Inflammatory macrophage (primary cell): ENCODE results near the gene MAPK8.

Experiments used
- DNase-seq, 2 donors: peaks; one replicate each; pipeline ENCODE4 v3.0.0-alpha.2; 2020 to 2022

MAPK8 gene

DNA sequence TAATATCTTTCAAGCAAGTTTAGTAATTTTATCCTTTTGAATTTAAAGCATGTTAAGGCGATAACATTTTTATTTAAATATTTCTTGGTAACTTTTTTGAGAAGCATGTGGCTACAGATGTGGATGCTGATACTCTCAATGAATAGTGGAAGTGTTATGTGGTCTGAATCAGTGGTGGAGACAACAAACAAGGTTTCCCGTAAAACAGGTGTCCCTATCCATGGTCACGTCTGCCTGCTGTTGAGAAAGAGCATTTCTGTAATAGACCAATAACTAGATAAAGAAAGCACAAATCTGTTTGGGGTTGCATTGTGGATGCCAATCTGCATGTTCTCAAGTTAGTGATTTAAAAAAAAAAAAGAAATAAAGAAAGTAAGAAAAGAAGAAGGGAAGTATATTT, 13.9 kb upstream of the MAPK8 start:
- no peak for DNase-seq

DNA sequence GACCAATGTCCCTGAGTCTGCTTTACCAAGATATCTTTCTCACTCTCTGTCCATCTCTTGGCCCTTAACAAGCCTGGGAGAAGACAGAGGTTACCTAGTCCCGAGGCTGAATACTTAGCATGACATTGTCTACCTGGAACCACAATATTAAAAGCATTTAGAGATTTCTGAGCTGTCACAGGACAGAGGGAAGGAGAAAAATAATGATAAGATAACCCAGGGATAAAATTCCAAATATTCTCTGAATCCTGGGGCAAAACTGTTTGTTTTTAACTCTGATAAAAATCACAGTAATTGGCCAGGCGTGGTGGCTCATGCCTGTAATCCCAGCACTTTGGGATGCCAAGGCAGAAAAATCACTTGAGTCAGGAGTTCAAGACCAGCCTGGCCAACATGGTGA, 12.0 kb upstream of the MAPK8 start:
- DNase-seq: no peak

DNA sequence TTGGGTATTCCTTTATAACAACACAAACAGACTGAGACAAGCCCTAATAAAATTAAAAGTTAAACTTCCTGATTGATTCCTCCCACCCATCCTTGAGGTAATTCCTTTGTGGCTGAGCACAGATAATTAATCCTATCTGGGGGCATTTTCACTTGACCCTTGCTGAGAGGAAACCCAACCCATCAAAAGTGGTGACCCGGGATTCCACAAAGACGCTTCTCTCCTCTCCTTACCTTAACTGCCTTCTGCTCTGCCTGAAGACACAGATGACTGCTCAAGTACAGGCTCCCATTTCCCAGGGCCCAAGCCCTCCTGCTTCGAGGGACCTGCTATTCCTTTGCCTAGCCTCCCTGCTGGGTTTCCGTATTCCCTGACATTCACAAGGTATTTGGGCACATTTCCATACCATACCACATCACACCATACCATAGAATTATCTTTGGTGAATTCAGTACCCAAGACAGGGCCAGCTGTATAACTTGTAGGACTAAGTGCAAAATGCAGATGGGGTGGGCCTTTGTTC, 9.8 kb upstream of the MAPK8 start:
- no peak for DNase-seq

DNA sequence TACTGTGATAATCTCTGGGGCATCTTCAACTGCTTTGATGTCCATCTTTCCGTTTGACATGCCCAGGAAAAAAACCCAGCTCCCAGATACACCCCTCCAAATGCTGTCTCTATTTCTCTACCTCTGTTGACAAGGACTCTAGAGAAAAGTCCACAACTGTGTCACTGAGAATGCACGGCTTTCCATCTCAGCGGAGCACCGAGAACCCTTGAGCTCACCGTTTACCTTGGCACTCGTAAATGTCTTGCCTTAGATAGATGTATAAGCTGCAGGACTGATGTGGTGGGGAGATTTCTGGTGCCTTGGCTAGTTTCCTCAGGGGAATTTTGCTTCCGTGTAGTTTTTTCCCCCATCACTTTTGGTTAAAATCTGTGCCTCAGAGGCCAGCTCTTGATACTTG, 7.4 kb upstream of the MAPK8 start:
- no peak for DNase-seq

DNA sequence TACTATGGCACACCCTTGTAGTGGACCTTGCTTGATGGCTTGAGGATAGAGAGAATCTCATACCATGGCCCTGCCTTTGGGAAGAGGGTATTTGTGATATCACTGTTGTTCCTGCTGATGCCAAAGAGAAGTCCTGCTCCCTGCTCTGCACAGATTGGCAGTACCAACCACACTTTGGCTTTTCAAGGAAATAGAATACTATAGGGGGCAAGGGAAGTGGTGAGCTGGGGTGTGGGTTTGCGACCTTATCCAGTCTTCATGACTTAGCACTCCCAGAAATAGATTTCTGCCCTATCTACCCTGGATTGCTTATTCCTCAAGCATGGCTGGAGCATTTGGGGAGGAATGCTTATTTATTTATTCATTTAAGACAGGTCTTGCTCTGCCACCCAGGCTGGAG, 6.8 kb upstream of the MAPK8 start:
- no peak for DNase-seq

DNA sequence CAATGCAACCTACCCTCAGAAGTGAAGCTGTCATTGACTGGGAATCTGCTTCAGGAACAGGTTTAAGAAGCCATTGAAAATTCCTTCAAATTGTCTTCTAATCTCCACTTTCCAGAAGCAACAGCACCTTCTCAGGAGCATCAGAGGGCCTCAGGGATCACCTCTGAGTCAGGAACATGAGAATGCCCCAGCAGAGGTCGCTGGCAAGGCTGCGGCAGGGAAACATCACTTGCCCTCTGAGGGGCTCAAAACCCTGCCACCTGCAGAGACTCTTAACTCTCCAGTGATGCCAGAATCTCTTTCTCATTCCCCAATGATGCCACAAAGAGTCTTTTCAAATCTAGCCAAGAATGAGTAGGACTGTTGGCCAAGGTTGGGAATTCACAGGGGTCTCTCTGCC, 5.9 kb upstream of the MAPK8 start:
- DNase-seq: no peak

DNA sequence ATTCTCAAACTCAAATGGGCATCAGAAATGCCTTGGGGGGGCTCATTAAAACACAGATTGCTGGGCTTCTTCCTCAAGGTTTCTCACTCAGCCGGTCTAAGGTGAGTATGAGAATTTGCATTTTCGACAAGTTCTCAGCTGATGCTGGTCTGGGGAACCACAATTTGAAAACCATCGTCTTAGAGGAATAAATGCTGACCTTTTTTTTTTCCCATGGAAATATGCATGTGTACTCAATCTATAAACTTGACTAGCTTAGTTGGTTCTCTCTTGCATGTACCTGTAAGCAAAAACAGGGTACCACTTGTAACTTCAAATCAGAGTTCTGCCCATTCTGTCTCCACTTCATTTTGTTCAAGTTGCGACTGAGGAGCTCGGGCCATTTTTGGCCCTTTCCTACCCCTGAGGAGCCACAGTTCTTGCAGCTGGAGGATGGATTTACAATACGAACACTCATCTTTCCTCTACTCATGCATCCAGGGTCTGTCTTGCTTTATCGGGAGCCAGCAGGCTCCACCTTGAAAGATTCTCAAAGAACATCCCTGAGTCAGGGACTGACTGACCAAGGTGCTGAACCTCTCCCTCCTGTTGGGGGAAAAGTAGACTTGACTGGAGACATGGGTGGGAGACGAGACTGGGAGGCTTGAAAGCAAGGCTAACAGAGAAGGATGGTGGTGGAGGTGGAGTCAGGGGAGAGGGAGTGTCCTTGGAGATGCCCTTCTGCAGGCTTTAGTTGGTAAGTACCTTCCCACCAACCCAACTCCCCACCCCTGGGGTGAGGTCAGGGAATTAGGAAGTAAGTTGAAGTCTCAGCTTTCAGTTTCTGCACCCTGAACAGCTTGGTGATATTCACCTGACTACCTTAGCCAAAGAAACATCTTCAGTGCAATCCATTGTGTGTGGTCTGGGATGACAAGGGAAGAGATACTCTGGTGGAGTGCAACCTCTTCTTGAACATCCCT, 3.7 kb upstream of the MAPK8 start:
- DNase-seq: no peak

DNA sequence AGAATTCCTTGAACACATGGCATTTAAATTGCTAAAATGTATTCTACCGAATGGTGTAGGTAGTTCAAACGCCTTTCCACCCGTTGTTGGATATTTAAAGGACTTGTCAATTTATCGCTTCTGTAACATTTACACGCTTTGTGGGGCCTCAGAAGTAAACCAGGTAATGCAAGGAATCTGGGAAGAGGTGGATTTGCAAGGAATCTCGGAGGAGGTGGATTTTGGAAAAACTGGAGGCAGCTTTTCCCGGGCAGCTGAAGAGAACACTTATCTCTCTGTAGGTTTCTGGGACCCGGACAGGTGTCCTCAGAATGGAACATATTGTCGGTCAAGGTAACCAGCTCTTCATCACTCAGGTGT, 592 bp upstream of the MAPK8 start:
- no peak for DNase-seq

DNA sequence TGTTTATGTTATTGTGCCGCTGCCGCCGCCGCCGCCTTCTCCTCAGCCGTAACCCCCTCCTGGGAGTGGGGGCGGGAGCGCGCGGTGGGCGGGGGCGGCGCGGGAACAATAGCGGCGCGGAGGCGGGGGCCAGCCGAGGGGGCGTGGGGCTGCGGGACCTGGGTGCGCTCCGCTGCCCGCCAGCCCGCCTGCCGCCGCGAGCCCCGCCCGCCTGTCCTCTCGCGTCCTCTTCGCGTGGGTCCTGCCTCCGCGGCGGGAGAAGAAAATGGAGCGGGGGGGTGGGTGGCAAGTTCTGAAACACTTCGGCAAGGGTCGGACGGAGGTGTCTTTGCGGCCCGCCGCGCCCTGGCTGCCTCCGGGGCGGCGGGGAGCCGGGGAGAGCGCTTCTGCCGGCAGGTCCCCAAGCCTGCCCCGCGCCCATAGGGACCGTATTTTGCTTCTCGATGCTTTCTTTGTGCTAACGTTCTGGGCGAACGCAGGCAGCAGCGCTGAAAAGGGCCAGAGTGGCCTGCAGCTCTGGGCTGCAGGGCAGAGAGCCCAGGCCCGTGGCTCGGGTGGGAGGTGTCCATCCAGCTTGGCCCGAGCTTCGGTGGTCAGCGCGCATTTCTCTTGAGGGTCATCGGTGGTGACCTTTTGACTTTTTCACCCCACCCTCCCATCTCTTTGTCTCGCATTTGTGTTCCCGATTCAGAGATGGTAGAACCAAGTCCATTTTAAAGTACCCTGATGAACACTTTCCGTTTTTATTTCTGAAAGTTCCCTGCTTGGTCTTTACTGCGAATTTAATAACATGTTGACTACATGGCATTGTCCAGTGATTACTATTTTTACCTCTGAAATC, 613 bp downstream of the MAPK8 start:
- DNase-seq: peak; percentile 20 to 47

DNA sequence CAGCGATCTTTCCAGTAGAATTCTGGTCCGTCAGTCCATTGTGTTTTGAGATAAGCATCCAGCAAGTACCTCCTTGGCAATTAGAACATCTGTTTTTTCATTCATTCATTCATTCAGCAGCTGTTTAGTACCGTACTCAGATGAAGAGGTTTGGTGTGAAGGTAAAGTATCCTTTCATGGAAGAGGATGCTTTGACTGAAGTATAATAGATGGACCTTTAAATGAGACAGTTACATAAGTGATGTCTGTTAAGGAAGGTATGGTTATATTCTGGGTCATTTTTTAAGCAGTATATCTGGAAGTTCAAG, 1.2 kb downstream of the MAPK8 start:
- no peak for DNase-seq

DNA sequence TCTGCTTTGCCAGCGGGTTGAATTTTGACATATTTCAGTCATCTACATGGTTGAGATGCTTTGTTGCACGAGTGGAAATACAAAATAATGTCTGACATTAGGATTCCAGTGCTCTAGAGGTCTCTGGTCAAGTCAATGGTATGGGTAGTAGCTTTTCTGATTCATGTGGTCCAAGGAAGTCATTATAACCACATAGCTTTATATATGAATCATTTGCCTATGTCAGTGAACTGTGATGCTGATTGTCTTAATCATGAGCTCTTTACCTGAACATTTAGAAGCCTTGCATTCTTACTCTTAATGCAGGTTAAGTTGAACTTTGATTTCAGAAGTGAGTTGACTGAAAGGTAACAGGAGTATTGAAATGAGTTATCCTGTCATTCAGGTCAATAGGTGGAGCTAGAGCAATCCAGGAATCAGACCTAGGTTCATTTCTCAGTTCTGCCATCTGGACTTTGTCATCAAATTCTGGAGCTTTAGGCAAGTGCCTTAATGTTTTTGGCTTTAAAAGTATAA, 3.3 kb downstream of the MAPK8 start:
- DNase-seq: no peak

DNA sequence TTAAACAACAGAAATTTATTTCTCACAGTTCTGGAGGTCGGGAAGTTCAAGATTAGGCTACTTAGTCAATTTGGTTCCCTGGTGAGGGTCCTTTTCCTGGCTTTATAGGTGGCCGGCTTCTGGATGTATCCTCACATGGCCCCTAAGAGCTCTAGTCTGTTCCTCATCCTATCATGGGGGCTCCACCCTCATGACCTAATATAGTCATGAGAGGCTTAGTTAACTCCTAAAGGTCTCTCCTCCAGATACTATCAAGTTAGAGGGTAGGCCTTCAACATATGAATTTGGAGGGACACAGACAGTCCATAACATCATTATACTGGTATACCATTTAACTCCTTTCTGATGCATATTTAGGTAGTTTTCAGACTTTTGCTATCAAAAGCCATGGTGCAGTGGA, 7.6 kb downstream of the MAPK8 start:
- no peak for DNase-seq

DNA sequence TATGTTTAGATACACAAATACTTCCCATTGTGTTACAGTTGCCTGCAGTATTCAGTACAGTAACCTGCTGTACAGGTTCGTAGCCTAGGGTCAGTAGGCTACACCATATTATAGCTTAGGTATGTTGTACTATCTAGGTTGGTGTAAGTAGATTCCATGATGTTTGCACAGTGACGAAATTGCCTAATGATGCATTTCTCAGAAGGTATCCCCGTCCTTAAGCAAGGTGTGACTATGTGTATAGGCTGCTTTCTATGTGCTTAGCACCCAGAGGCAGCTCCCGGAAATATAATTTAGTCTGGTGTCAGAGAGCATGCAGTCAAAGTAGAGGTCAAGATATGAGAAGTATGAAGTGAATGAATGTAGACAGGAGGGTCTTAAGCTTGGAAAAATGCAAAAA, 9.8 kb downstream of the MAPK8 start:
- DNase-seq: no peak

DNA sequence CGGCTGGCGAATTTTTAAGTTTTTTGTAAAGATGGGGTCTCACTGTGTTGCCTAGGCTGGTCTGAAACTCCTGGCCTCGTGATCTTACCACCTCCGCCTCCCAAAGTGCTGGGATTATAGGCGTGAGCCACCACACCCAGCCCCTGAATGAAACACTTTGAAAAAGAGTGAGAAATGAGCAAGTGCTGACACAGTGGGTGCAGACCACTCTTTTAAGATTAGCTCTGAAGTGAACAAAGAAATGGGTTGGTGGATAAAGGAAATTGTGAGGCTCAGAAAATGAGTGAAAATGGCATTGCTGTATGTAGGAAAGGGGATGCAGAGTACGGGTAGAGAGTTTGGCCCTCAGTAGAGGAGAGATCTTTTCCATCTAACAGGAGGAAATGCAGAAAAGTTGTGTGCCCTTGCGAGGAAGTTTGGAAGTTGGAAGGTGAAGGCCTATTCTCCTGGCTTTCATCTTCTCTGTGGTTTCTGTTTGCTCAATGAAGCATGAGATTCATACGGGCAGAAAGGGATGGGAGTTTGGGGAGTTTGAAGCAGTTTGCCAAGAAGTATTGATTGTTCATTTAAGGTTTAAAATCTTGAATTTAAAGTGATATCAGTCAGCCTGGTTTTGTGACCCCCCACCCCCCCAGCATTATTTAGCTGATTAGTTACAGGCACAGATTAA, 11.0 kb downstream of the MAPK8 start:
- no peak for DNase-seq

DNA sequence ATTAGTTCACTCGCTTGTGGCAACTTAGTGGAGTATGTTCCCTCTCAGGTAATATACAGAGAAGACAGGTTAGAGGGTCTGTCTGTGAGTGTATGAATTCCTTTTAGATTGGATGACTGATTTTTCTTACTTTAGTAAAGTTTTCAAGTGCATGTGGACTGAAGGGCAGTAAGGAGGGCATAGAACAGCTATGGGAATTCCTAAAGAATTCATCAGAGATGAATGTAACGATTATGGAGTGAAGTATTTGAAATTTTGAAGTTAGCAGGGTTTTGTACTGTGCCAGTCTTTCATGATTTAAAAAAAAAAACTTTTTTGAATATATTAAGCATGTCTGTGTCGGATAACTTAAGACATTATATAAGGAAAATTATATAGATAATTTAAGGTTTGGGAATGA, 15.5 kb downstream of the MAPK8 start:
- no peak for DNase-seq

DNA sequence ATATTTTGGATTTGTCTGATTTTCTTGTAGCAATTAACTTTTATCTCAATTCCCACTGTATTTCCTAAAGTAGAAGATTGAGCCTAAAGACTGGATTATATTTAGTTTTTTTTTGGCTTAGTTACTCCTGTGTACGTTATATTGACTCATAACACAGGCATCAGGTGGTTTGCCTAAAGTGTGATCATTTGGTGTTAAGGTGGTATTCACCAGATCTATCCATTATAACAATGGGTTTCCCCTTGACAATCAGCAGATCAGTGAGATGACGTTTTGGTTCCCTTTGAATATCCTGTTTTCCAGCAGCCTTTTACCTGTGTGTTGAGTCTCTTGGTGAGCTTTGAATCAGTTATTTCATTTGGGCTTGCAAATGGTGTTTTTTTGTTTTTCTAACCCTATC, 18.1 kb downstream of the MAPK8 start:
- no peak for DNase-seq

DNA sequence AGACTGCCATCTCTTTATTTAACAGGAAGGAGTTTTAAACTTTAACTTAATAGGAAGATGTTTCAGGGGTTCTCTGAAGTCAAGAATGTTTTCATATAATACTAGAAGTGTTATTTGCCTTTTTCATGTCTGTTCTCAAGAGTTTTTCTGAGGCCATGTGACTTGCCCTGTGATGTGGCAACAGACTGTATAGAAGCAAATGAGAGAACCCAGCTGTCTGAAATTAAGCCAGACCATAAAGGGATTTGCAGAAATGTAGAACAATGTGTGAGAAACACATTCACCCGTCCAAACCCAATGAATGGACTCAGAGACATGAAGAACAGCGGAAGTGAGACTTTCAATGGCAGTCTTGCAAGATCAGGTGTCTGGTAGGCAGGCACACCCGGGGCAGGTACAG, 23.8 kb downstream of the MAPK8 start:
- no peak for DNase-seq

DNA sequence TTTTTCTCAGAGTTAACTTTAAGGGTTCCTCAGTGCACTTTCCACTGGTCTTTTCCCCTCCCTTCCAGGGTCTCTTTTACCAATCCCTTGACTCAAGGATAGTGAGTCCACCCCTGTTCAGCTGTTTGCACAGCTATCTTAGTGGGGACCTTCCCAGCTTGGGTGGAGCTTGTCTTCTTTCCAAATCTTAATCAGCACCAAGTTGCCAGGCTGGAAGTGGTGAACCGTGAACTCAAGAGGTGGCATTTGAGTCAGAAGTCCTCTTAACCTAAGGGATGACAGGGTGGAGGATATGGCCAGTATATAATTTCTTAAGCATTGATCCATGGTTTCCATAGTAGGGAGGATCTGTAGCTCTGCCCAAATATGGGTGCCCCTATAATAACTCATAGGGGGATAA, 25.0 kb downstream of the MAPK8 start:
- no peak for DNase-seq

DNA sequence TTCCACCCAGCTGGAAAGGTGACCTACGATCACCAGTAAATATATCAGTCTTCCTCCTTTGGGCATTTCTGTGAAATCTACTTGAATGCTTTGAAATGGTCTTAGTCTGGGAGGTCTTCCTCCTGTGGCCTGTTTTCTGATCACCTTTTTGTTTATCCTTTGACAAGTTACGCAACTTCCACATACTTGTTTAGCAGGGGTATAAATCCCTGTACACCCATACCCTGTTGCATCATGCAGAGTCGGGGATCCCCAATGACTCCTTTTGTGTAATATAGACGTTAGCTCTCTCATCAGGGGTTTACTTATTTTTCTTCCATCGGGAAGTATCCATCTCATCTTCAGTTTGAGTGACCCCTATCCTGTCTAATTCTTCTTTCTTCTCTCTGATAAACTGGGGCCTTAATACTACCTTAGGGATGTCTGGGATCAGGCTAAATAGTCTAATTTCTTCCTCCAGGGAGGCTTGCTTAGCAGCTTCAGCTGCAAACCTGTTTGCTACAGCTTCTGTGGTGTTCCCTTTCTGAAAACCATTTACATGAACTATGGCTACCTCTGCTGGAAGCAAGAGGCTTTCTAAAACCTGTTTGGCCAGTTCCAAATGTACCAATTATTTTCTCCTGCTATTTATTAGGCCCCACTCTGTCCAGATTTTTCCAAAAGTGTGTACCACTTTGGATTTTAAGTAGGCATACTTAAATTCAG, 25.8 kb downstream of the MAPK8 start:
- DNase-seq: no peak

DNA sequence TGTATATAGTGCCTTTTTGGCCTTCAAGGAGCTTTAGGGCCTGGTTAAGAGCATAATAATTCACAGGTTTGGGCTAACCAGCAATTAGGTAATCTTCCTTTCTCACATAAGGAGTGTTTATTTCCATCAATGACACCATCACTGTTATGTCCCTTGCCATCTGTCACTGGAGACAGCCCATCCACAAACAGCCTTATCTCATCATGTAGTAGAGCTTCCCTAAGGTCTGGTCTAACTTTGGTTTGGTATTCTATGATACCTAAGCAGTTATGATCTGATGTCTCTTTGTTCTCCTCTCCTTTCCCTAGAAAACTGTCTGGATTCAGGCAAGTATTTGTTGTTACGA, 26.4 kb downstream of the MAPK8 start:
- DNase-seq: no peak

DNA sequence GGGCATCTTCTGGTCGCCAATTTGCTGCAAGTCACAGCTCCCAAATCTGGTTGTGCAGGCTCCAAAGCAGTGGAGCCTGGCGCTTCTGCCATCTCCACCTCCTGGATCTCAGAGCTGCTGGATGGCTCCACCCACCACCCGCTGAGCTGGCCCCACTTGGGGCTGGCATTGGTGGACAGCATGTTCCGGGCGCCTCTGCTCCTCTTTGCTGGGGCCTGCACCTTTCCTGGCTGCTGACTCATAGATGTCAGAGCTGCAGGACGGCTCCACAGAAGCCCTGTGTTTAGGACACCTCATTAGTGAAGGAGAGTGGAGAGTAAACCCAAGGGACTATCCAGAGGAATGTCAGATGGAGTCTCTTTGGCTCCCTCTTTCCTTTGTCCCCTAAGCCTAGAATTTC, 27.4 kb downstream of the MAPK8 start:
- DNase-seq: no peak

DNA sequence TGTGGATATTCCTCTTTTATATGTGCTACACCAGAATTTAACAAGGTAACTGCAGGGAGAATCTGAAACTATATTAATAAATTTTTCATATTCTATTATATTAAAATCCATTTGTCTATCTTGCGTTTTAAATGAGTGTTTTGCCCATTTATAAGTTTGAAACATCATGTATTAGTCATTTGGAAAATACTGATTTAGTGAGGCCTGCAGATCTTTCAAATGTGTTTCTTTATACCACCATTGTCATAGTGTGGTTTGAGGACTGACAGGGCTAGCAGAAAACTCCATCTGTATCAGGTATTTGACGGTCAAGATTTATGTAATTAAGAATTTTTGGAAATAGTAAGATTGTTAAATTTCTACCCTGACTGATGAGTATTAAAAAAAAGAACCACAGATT, 29.3 kb downstream of the MAPK8 start:
- DNase-seq: no peak
